H9 (cell line): ENCODE results near the gene MBTD1. TPM values are rescaled to one million over a fixed set of nuclear protein-coding genes. Genes with fewer than 3 reads are reported as not detected.

ENCODE experiments used
- DNase-seq: peaks from one replicate; pipeline ENCODE4 v3.0.0-alpha.2; 2017
- H2AFZ ChIP-seq: one replicate; pipeline ENCODE4 v1.6.1; 2013; ENCODE audit warnings: mild to moderate bottlenecking, low read length, control low read depth, moderate library complexity
- H2AK5ac ChIP-seq: 2 replicates; pipeline ENCODE4 v1.6.1; 2013; ENCODE audit warnings: low read length, control low read depth, mixed read lengths; ENCODE audit not compliant: insufficient read length
- H2BK120ac ChIP-seq: one replicate; pipeline ENCODE4 v1.6.1; 2013; ENCODE audit warnings: low read depth, mild to moderate bottlenecking, low read length, control low read depth, inconsistent platforms; ENCODE audit not compliant: poor library complexity, severe bottlenecking
- H2BK12ac ChIP-seq: 2 replicates; pipeline ENCODE4 v1.6.1; 2013; ENCODE audit warnings: low read length, control low read depth, mixed read lengths, low read depth; ENCODE audit not compliant: insufficient read length
- H2BK15ac ChIP-seq: 2 replicates; pipeline ENCODE4 v1.6.1; 2013; ENCODE audit warnings: low read depth, low read length, control low read depth
- H2BK20ac ChIP-seq: one replicate; pipeline ENCODE4 v1.6.1; 2013; ENCODE audit warnings: low read depth, mild to moderate bottlenecking, low read length, control low read depth, inconsistent platforms; ENCODE audit not compliant: poor library complexity, severe bottlenecking
- H2BK5ac ChIP-seq: 2 replicates; pipeline ENCODE4 v1.6.1; 2013; ENCODE audit warnings: low read length, control low read depth, mixed read lengths; ENCODE audit not compliant: insufficient read length
- H3K14ac ChIP-seq: 2 replicates; pipeline ENCODE4 v1.6.1; 2013; ENCODE audit warnings: low read length, control low read depth; ENCODE audit not compliant: insufficient read depth
- H3K18ac ChIP-seq: 2 replicates; pipeline ENCODE4 v1.6.1; 2013; ENCODE audit warnings: low read depth, mild to moderate bottlenecking, mixed read lengths, low read length, control low read depth; ENCODE audit not compliant: insufficient read length
- H3K23ac ChIP-seq: 2 replicates; pipeline ENCODE4 v1.6.1; 2013; ENCODE audit warnings: low read length, control low read depth, mixed read lengths, low read depth; ENCODE audit not compliant: insufficient read length
- H3K23me2 ChIP-seq: 2 replicates; pipeline ENCODE4 v1.6.1; 2013; ENCODE audit warnings: low read depth, mild to moderate bottlenecking, mixed read lengths, low read length, control low read depth; ENCODE audit not compliant: insufficient read length, poor library complexity, severe bottlenecking
- H3K27ac ChIP-seq: 2 replicates; pipeline ENCODE4 v1.5.1; 2013; ENCODE audit warnings: low read length, control low read depth, mixed read lengths, low read depth; ENCODE audit not compliant: insufficient read length
- H3K27me3 ChIP-seq: 2 replicates; pipeline ENCODE4 v1.6.1; 2013; ENCODE audit warnings: low read length, control low read depth, inconsistent platforms; ENCODE audit not compliant: insufficient read depth
- H3K4ac ChIP-seq: 2 replicates; pipeline ENCODE4 v1.6.1; 2013; ENCODE audit warnings: low read depth, mild to moderate bottlenecking, control low read depth, inconsistent platforms, low read length, moderate library complexity
- H3K4me1 ChIP-seq: 2 replicates; pipeline ENCODE4 v1.6.1; 2013; ENCODE audit warnings: low read length, control low read depth, inconsistent platforms; ENCODE audit not compliant: insufficient read depth
- H3K4me2 ChIP-seq: 2 replicates; pipeline ENCODE4 v1.6.1; 2013; ENCODE audit warnings: low read length, control low read depth, mixed read lengths; ENCODE audit not compliant: insufficient read length, insufficient read depth
- H3K56ac ChIP-seq: 2 replicates; pipeline ENCODE4 v1.6.1; 2013; ENCODE audit warnings: low read depth, mild to moderate bottlenecking, mixed read lengths, low read length, control low read depth; ENCODE audit not compliant: insufficient read length
- H3K79me1 ChIP-seq: 2 replicates; pipeline ENCODE4 v1.6.1; 2013; ENCODE audit warnings: low read depth, mild to moderate bottlenecking, moderate library complexity, low read length, control low read depth, inconsistent platforms; ENCODE audit not compliant: insufficient read depth, poor library complexity, severe bottlenecking
- H3K79me2 ChIP-seq: 2 replicates; pipeline ENCODE4 v1.6.1; 2013; ENCODE audit warnings: low read length, control low read depth, inconsistent platforms; ENCODE audit not compliant: insufficient read depth
- H3K9ac ChIP-seq: 2 replicates; pipeline ENCODE4 v1.6.1; 2013; ENCODE audit warnings: low read length, control low read depth, mixed read lengths; ENCODE audit not compliant: insufficient read length; ENCODE audit errors: extremely low read depth
- H3K9me3 ChIP-seq: one replicate; pipeline ENCODE4 v1.6.1; 2013; ENCODE audit warnings: low read depth, low read length, inconsistent platforms; ENCODE audit not compliant: control insufficient read depth
- H3T11ph ChIP-seq: one replicate; pipeline ENCODE4 v1.6.1; 2013; ENCODE audit warnings: mild to moderate bottlenecking, low read length, control low read depth, inconsistent platforms
- H4K20me1 ChIP-seq: one replicate; pipeline ENCODE4 v1.6.1; 2013; ENCODE audit not compliant: control insufficient read depth, insufficient read length, insufficient read depth
- H4K5ac ChIP-seq: 2 replicates; pipeline ENCODE4 v1.6.1; 2013; ENCODE audit warnings: low read depth, mild to moderate bottlenecking, mixed read lengths, low read length, control low read depth; ENCODE audit not compliant: insufficient read length
- H4K8ac ChIP-seq: replicated peaks from 2 replicates; pipeline ENCODE4 v1.6.1; 2013; ENCODE audit warnings: low read length, control low read depth, mixed read lengths, low read depth; ENCODE audit not compliant: insufficient read length
- H4K91ac ChIP-seq: 2 replicates; pipeline ENCODE4 v1.6.1; 2013; ENCODE audit warnings: low read depth, mild to moderate bottlenecking, moderate library complexity, mixed read lengths, low read length, control low read depth; ENCODE audit not compliant: insufficient read length
- H3K27ac Mint-ChIP-seq, 3 experiments: 2 replicates in 2 of 3; 3 replicates in 1 of 3; pipeline ENCODE4 v1.8.0; 2020 to 2021; ENCODE audit warnings: mixed read lengths in 3 of 3, mild to moderate bottlenecking in 1 of 3, moderate library complexity in 1 of 3
- H3K27me3 Mint-ChIP-seq: 2 replicates; pipeline ENCODE4 v1.8.0; 2021; ENCODE audit warnings: low read depth, mild to moderate bottlenecking, moderate library complexity, mixed read lengths
- H3K36me3 Mint-ChIP-seq, 3 experiments: 2 replicates in 2 of 3; 3 replicates in 1 of 3; pipeline ENCODE4 v1.8.0; 2020 to 2021; ENCODE audit warnings: low read depth in 3 of 3, mixed read lengths in 3 of 3; ENCODE audit not compliant: insufficient read depth in 1 of 3
- H3K4me1 Mint-ChIP-seq, 2 experiments: 2 replicates each; pipeline ENCODE4 v1.8.0; 2020; ENCODE audit warnings: mixed read lengths in 2 of 2
- H3K4me3 Mint-ChIP-seq, 2 experiments: 2 replicates in 1 of 2; 3 replicates in 1 of 2; pipeline ENCODE4 v1.8.0; 2020 to 2021; ENCODE audit warnings: mild to moderate bottlenecking in 2 of 2, mixed read lengths in 2 of 2, moderate library complexity in 1 of 2
- H3K9me3 Mint-ChIP-seq, 2 experiments: 2 replicates in 1 of 2; 3 replicates in 1 of 2; pipeline ENCODE4 v1.8.0; 2020; ENCODE audit warnings: mild to moderate bottlenecking in 2 of 2, mixed read lengths in 2 of 2, moderate library complexity in 1 of 2
- WGBS: extraction: QIAGEN DNeasy Blood & Tissue Kit; methylation state at CpG from one replicate; pipeline ENCODE4 v1.1.7; 2013; ENCODE audit warnings: missing lambda C conversion rate, low lambda C conversion rate, mixed read lengths; ENCODE audit not compliant: insufficient read length; ENCODE audit errors: extremely low coverage; 5-methylcytosine and 5-hydroxymethylcytosine counted together
- total RNA-seq: library from RNA; stranded (reverse); gene quantifications from 2 replicates; pipeline ENCODE4 v1.2.1, GENCODE V29; 2021
- TF ChIP-seq, protein P1 (sequence below): fragments of 200-600 bp; sonication (generic); conservative IDR thresholded peaks from 3 replicates; pipeline ENCODE4 v1.8.0; 2021; ENCODE audit warnings: antibody characterized with exemption, mild to moderate bottlenecking

MBTD1 gene
- total RNA-seq, 1 experiment from 2014 or later, result 49.6 TPM

DNA sequence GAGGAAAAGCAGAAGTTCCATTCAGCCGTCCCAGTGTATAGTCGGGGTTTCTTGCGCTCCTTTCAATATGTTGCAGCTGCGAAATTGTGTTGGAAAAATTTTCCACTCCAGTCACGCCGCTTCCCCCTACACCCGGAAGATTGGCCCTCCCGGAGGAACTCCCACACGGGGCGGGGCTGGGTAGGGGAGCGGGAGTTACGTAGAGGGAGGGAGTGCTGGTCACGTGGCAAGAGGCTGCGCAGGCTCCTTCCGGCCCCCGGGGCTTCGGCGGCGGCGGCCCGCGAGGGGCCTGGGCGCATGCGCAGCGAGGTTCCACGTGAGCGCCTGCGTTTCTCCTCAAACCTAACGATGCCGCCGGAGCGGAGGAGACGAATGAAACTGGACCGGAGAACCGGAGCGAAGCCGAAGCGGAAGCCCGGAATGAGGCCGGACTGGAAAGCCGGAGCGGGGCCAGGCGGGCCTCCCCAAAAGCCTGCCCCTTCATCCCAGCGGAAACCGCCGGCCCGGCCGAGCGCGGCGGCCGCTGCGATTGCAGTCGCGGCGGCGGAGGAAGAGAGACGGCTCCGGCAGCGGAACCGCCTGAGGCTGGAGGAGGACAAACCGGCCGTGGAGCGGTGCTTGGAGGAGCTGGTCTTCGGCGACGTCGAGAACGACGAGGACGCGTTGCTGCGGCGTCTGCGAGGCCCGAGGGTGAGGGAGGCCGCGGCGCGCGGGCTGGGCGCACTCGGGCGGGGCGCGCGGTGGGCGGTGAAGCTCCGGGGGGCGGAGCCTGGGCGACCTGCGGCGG is 581 bp upstream of the MBTD1 start, which contains the start of gene UTP18:
UTP18 (plus strand) TSS at position 310 of the 787 bp plus-strand sequence; CDS start at position 349, 39 bp downstream.
- H3K18ac ChIP-seq, result peak within 1 kb of the TSS; percentile 98
- H2BK5ac ChIP-seq, result peak within 1 kb of the TSS; percentile 92
- no peak within 1 kb of the TSS for H2BK20ac ChIP-seq
- peak within 1 kb of the TSS; percentile 94 for H2BK120ac ChIP-seq
- H2AK5ac ChIP-seq, result no peak within 1 kb of the TSS
- peak; percentile 99 for DNase-seq
- no peaks in the 10 kb centered on the region for H3K27me3 ChIP-seq
- TF ChIP-seq, protein P1, sequence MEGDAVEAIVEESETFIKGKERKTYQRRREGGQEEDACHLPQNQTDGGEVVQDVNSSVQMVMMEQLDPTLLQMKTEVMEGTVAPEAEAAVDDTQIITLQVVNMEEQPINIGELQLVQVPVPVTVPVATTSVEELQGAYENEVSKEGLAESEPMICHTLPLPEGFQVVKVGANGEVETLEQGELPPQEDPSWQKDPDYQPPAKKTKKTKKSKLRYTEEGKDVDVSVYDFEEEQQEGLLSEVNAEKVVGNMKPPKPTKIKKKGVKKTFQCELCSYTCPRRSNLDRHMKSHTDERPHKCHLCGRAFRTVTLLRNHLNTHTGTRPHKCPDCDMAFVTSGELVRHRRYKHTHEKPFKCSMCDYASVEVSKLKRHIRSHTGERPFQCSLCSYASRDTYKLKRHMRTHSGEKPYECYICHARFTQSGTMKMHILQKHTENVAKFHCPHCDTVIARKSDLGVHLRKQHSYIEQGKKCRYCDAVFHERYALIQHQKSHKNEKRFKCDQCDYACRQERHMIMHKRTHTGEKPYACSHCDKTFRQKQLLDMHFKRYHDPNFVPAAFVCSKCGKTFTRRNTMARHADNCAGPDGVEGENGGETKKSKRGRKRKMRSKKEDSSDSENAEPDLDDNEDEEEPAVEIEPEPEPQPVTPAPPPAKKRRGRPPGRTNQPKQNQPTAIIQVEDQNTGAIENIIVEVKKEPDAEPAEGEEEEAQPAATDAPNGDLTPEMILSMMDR, result no peak
- H3K4ac ChIP-seq, result peak within 1 kb of the TSS; percentile 76; the same call in 1 of the 2 replicates
- H4K20me1 ChIP-seq, result no peaks in the 10 kb centered on the region
- peaks cover 4% of the 10 kb centered on the region; the same call in 1 of the 2 replicates for H3K4me1 ChIP-seq
- H3K4me1 Mint-ChIP-seq, result peaks cover 28 to 33% of the 10 kb centered on the region in 2 experiments
- peak within 1 kb of the TSS; percentile 89 for H3T11ph ChIP-seq
- peaks cover 1% of the 10 kb centered on the region; the same call in 1 of the 2 replicates for H3K27me3 Mint-ChIP-seq
- peak within 1 kb of the TSS; percentile 99 for H3K27ac Mint-ChIP-seq
- peak within 1 kb of the TSS; percentile 99 for H3K9ac ChIP-seq
- H2AFZ ChIP-seq, result no peak within 1 kb of the TSS
- WGBS, result no CpG with 5 or more reads among the region's 93 CpGs
- peak within 1 kb of the TSS; percentile 86 for H4K5ac ChIP-seq
- H3K9me3 Mint-ChIP-seq, result no peaks in the 10 kb centered on the region
- peaks cover 20 to 68% (median 59%) of the 10 kb centered on the region in 3 experiments for H3K36me3 Mint-ChIP-seq
- peak within 1 kb of the TSS; percentile 95 for H3K4me2 ChIP-seq
- no peak within 1 kb of the TSS for H4K8ac ChIP-seq
- H4K91ac ChIP-seq, result peak within 1 kb of the TSS; percentile 77
- H3K56ac ChIP-seq, result no peak within 1 kb of the TSS
- peak within 1 kb of the TSS; percentile 86 to 94 for H3K4me3 Mint-ChIP-seq
- H2BK12ac ChIP-seq, result peak within 1 kb of the TSS; percentile 94
- H3K79me1 ChIP-seq, result peaks cover 2% of the 10 kb centered on the region
- no peak within 1 kb of the TSS for H2BK15ac ChIP-seq
- peak within 1 kb of the TSS; percentile 82 for H3K27ac ChIP-seq
- peaks cover 13% of the 10 kb centered on the region for H3K23me2 ChIP-seq
- H3K79me2 ChIP-seq, result peaks cover 41% of the 10 kb centered on the region
- no peaks in the 10 kb centered on the region for H3K9me3 ChIP-seq
- no peak within 1 kb of the TSS for H3K23ac ChIP-seq
- peak within 1 kb of the TSS; percentile 98 for H3K14ac ChIP-seq
